ENCODE results near the gene ITGAL. TPM values are rescaled to one million over a fixed set of nuclear protein-coding genes. Genes with fewer than 3 reads are reported as not detected.

Gene ITGAL
- not detected in 2 replicates for total RNA-seq (2021)
- long read RNA-seq, result 0 reads

DNA sequence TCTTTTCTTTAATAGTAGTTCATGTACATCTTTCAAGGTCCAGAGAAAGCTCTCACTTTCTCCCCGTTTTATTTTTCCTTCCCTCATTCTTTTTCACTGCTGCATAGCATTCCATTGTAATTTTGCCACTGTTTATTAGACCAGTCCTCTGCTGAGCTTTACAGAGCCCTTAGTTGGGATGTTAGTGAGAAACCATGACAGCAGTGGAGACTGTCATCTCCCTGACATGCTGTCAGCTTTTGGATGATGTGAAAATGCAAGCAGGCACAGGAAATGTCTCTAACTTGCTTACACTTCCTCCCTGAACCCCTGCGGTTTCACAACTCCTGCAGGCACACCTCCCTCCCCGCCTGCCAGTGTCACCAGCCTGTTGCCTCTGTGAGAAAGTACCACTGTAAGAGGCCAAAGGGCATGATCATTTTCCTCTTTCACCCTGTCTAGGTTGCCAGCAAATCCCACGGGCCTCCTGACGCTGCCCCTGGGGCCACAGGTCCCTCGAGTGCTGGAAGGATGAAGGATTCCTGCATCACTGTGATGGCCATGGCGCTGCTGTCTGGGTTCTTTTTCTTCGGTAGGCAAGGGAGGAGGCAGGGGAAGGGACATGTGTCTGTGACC lies at the start of gene ITGAL:
Gene ITGAL, plus strand, starts transcription at position 415 of the 615 bp plus-strand sequence. Its CDS starts 96 bp downstream, at position 511.
- no peaks in the 10 kb centered on the region for H3K36me3 Mint-ChIP-seq (ENCODE audit: insufficient read depth in 1 of 3, low read depth in 3 of 3)
- TF ChIP-seq, protein P1, sequence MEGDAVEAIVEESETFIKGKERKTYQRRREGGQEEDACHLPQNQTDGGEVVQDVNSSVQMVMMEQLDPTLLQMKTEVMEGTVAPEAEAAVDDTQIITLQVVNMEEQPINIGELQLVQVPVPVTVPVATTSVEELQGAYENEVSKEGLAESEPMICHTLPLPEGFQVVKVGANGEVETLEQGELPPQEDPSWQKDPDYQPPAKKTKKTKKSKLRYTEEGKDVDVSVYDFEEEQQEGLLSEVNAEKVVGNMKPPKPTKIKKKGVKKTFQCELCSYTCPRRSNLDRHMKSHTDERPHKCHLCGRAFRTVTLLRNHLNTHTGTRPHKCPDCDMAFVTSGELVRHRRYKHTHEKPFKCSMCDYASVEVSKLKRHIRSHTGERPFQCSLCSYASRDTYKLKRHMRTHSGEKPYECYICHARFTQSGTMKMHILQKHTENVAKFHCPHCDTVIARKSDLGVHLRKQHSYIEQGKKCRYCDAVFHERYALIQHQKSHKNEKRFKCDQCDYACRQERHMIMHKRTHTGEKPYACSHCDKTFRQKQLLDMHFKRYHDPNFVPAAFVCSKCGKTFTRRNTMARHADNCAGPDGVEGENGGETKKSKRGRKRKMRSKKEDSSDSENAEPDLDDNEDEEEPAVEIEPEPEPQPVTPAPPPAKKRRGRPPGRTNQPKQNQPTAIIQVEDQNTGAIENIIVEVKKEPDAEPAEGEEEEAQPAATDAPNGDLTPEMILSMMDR (conservative IDR thresholded peaks at IDR 0.05), result no peak
- H3K27me3 Mint-ChIP-seq (ENCODE audit: low read depth), result peaks cover 9% of the 10 kb centered on the region

More for the DNA sequence above, at the start of gene ITGAL:
- Mint-ChIP-seq H3K9me3 (no peaks in the 10 kb centered on the region), H3K4me3 (no peak within 1 kb of the TSS), H3K4me1 (no peaks in the 10 kb centered on the region), H3K27ac (peak within 1 kb of the TSS in 1 of 3 experiments; percentile 80; a peak in 1 of 7 replicates)
- no peak within 1 kb of the TSS for H3T11ph ChIP-seq (ENCODE audit: low read length)
- no peak within 1 kb of the TSS for H3K4me2 ChIP-seq (ENCODE audit: insufficient read depth, insufficient read length, low read length)
- no peaks in the 10 kb centered on the region for H3K4me1 ChIP-seq (ENCODE audit: insufficient read depth, low read length)
- no peak within 1 kb of the TSS for H2AK5ac ChIP-seq (ENCODE audit: insufficient read length, low read length)
- H4K5ac ChIP-seq (ENCODE audit: insufficient read length, low read depth, low read length), result no peak within 1 kb of the TSS
- H2BK15ac ChIP-seq (ENCODE audit: low read depth, low read length), result no peak within 1 kb of the TSS
- H3K4ac ChIP-seq (ENCODE audit: low read depth, low read length), result no peak within 1 kb of the TSS
- H4K20me1 ChIP-seq (ENCODE audit: control insufficient read depth, insufficient read depth, insufficient read length), result no peaks in the 10 kb centered on the region
- H3K27me3 ChIP-seq (ENCODE audit: insufficient read depth, low read length), result no peaks in the 10 kb centered on the region
- no peak within 1 kb of the TSS for H3K14ac ChIP-seq (ENCODE audit: insufficient read depth, low read length)
- H3K23ac ChIP-seq (ENCODE audit: insufficient read length, low read depth, low read length), result no peak within 1 kb of the TSS
- H3K56ac ChIP-seq (ENCODE audit: insufficient read length, low read depth, low read length), result no peak within 1 kb of the TSS
- WGBS (ENCODE audit: extremely low coverage, insufficient read length, low lambda C conversion rate), result no CpG with 5 or more reads among the region's 8 CpGs
- H2BK12ac ChIP-seq (ENCODE audit: insufficient read length, low read depth, low read length), result no peak within 1 kb of the TSS
- no peak within 1 kb of the TSS for H2BK20ac ChIP-seq (ENCODE audit: low read depth, low read length, poor library complexity, severe bottlenecking)
- no peak within 1 kb of the TSS for H2AFZ ChIP-seq (ENCODE audit: low read length)
- no peaks in the 10 kb centered on the region for H3K23me2 ChIP-seq (ENCODE audit: insufficient read length, low read depth, low read length, poor library complexity, severe bottlenecking)
- H3K27ac ChIP-seq (ENCODE audit: insufficient read length, low read depth, low read length), result no peak within 1 kb of the TSS
- no peaks in the 10 kb centered on the region for H3K79me1 ChIP-seq (ENCODE audit: insufficient read depth, low read depth, low read length, poor library complexity, severe bottlenecking)
- no peak within 1 kb of the TSS for H3K9ac ChIP-seq (ENCODE audit: extremely low read depth, insufficient read length, low read length)
- no peak within 1 kb of the TSS for H4K91ac ChIP-seq (ENCODE audit: insufficient read length, low read depth, low read length)
- no peaks in the 10 kb centered on the region for H3K9me3 ChIP-seq (ENCODE audit: control insufficient read depth, low read depth, low read length)
- no peak within 1 kb of the TSS for H4K8ac ChIP-seq (replicated peaks; ENCODE audit: insufficient read length, low read depth, low read length)
- no peaks in the 10 kb centered on the region for H3K79me2 ChIP-seq (ENCODE audit: insufficient read depth, low read length)
- DNase-seq, result no peak
- no peak within 1 kb of the TSS for H3K18ac ChIP-seq (ENCODE audit: insufficient read length, low read depth, low read length)
- H2BK5ac ChIP-seq (ENCODE audit: insufficient read length, low read length), result no peak within 1 kb of the TSS
- H2BK120ac ChIP-seq (ENCODE audit: low read depth, low read length, poor library complexity, severe bottlenecking), result no peak within 1 kb of the TSS

All from H9 (cell line).